Measurements from ENCODE around the gene HAGH. TPM values are rescaled to one million over a fixed set of nuclear protein-coding genes. Genes with fewer than 3 reads are reported as not detected.

Gene HAGH
- total RNA-seq, 1 experiment from 2014 or later, result 48.1 TPM

- Histone ChIP-seq H3K9me3 (no peaks in the 10 kb centered on the region), H3K36me3 (ENCODE audit: control insufficient read depth, insufficient read depth, low read length) (no peaks in the 10 kb centered on the region), H3K4me1 (no peaks in the 10 kb centered on the region), H3K27me3 (replicated peaks; ENCODE audit: control insufficient read depth, insufficient read depth, low read length) (no peaks in the 10 kb centered on the region), H3K4me3 (ENCODE audit: low read depth, low read length) (no peak overlapping the region)
- TF ChIP-seq, protein P1, sequence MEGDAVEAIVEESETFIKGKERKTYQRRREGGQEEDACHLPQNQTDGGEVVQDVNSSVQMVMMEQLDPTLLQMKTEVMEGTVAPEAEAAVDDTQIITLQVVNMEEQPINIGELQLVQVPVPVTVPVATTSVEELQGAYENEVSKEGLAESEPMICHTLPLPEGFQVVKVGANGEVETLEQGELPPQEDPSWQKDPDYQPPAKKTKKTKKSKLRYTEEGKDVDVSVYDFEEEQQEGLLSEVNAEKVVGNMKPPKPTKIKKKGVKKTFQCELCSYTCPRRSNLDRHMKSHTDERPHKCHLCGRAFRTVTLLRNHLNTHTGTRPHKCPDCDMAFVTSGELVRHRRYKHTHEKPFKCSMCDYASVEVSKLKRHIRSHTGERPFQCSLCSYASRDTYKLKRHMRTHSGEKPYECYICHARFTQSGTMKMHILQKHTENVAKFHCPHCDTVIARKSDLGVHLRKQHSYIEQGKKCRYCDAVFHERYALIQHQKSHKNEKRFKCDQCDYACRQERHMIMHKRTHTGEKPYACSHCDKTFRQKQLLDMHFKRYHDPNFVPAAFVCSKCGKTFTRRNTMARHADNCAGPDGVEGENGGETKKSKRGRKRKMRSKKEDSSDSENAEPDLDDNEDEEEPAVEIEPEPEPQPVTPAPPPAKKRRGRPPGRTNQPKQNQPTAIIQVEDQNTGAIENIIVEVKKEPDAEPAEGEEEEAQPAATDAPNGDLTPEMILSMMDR (IDR thresholded peaks at IDR 0.05; ENCODE audit: insufficient read depth in 1 of 2, low read depth in 1 of 2, low read length in 1 of 2, severe bottlenecking in 1 of 2, unreplicated experiment in 1 of 2), result no peak
- no peak for DNase-seq
- no peaks in the 10 kb centered on the region for H3K4me1 Mint-ChIP-seq (ENCODE audit: low read depth, unreplicated experiment)
- ChIA-PET CTCF (no interaction called here), POLR2A (no interaction called here)
- intact Hi-C loops (cut with micrococcal nuclease; ENCODE audit: unreplicated experiment), result no loop called here
- no peaks in the 10 kb centered on the region for H3K9me3 Mint-ChIP-seq (ENCODE audit: unreplicated experiment)
- no peak overlapping the region for H3K27ac Mint-ChIP-seq (ENCODE audit: unreplicated experiment)
- no peak overlapping the region for H3K4me3 Mint-ChIP-seq (ENCODE audit: unreplicated experiment)
- BruUV-seq (replicated peaks), result no TSS peak
- no peaks in the 10 kb centered on the region for H3K36me3 Mint-ChIP-seq (ENCODE audit: insufficient read depth, unreplicated experiment)
- H3K27me3 Mint-ChIP-seq (ENCODE audit: insufficient read depth, unreplicated experiment), result peaks cover 14% of the 10 kb centered on the region
Observed at GRCh38 chr16:1851793-1852192, 25.2 kb upstream of the HAGH start.

DNA sequence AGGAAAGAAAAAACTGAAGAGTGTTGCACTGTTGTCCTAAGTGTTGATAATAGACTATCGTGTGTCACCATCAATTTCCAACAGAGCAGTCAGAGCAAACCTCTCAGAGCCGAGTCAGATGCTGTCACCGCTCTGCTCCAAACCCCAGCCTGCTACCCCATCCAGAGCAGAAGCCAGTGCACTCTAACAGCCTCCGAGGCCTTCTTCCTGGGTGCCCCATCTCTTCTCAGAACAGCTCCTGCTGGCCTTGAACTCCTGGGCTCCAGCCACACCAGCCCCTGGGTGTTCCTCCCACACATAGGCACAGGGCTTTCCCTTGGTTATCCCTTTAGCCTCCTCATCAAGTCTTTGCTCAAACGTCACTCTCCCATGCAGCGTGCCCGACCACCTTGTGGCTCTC is 24.4 kb upstream of the HAGH start:
- intact Hi-C loops (cut with micrococcal nuclease; ENCODE audit: unreplicated experiment), result no loop called here
- Histone ChIP-seq H3K27me3 (replicated peaks; ENCODE audit: control insufficient read depth, insufficient read depth, low read length) (no peaks in the 10 kb centered on the region), H3K36me3 (ENCODE audit: control insufficient read depth, insufficient read depth, low read length) (no peaks in the 10 kb centered on the region), H3K4me1 (no peaks in the 10 kb centered on the region), H3K4me3 (ENCODE audit: low read depth, low read length) (no peak overlapping the region), H3K9me3 (no peaks in the 10 kb centered on the region)
- Mint-ChIP-seq H3K9me3 (ENCODE audit: unreplicated experiment) (no peaks in the 10 kb centered on the region), H3K4me1 (ENCODE audit: low read depth, unreplicated experiment) (no peaks in the 10 kb centered on the region), H3K27ac (ENCODE audit: unreplicated experiment) (no peak overlapping the region), H3K36me3 (ENCODE audit: insufficient read depth, unreplicated experiment) (no peaks in the 10 kb centered on the region), H3K27me3 (ENCODE audit: insufficient read depth, unreplicated experiment) (peaks cover 17% of the 10 kb centered on the region), H3K4me3 (ENCODE audit: unreplicated experiment) (no peak overlapping the region)
- ChIA-PET POLR2A (no interaction called here), CTCF (no interaction called here)
- DNase-seq, result no peak
- BruUV-seq (replicated peaks), result no TSS peak
- TF ChIP-seq, protein P1 (IDR thresholded peaks at IDR 0.05; ENCODE audit: insufficient read depth in 1 of 2, low read depth in 1 of 2, low read length in 1 of 2, severe bottlenecking in 1 of 2, unreplicated experiment in 1 of 2), result no peak

GRCh38 chr16:1846416-1846815 is 19.8 kb upstream of the HAGH start:
- no peak for DNase-seq
- Mint-ChIP-seq H3K9me3 (ENCODE audit: unreplicated experiment) (no peaks in the 10 kb centered on the region), H3K4me3 (ENCODE audit: unreplicated experiment) (no peak overlapping the region), H3K27ac (ENCODE audit: unreplicated experiment) (no peak overlapping the region), H3K36me3 (ENCODE audit: insufficient read depth, unreplicated experiment) (no peaks in the 10 kb centered on the region), H3K27me3 (ENCODE audit: insufficient read depth, unreplicated experiment) (peaks cover 7% of the 10 kb centered on the region), H3K4me1 (ENCODE audit: low read depth, unreplicated experiment) (no peaks in the 10 kb centered on the region)
- Histone ChIP-seq H3K9me3 (no peaks in the 10 kb centered on the region), H3K27me3 (replicated peaks; ENCODE audit: control insufficient read depth, insufficient read depth, low read length) (no peaks in the 10 kb centered on the region), H3K4me3 (ENCODE audit: low read depth, low read length) (no peak overlapping the region), H3K36me3 (ENCODE audit: control insufficient read depth, insufficient read depth, low read length) (no peaks in the 10 kb centered on the region), H3K4me1 (no peaks in the 10 kb centered on the region)
- ChIA-PET CTCF (no interaction called here), POLR2A (no interaction called here)
- no TSS peak for BruUV-seq (replicated peaks)
- TF ChIP-seq, protein P1 (IDR thresholded peaks at IDR 0.05; ENCODE audit: insufficient read depth in 1 of 2, low read depth in 1 of 2, low read length in 1 of 2, severe bottlenecking in 1 of 2, unreplicated experiment in 1 of 2), result no peak
- intact Hi-C loops (cut with micrococcal nuclease; ENCODE audit: unreplicated experiment), result no loop called here

All from Caco-2 (cell line).